GM23248 (cell line): ENCODE data around the gene THOC5.

Experiments
- EZH2 ChIP-seq: fragments of 200-600 bp; sonication (generic); IDR thresholded peaks from 2 replicates; pipeline ENCODE4 v1.6.1; 2018; ENCODE audit warnings: antibody characterized with exemption, mild to moderate bottlenecking; ENCODE audit not compliant: insufficient read depth, poor library complexity, severe bottlenecking
- EZH2phosphoT487 ChIP-seq: fragments of 200-600 bp; sonication (generic); IDR thresholded peaks from 2 replicates; pipeline ENCODE4 v1.6.1; 2018; ENCODE audit warnings: antibody characterized with exemption, moderate library complexity, mild to moderate bottlenecking, low read depth; ENCODE audit not compliant: insufficient read depth

GRCh38 chr22:29459773-29460172, 93.8 kb downstream of the THOC5 start:
- TF ChIP-seq EZH2 (no peak), EZH2phosphoT487 (no peak)
